ENCODE data around the gene ACOXL. TPM values are rescaled to one million over a fixed set of nuclear protein-coding genes. Genes with fewer than 3 reads are reported as not detected.

Gene ACOXL
- 0.23 TPM for total RNA-seq

GRCh38 chr2:110732422-110733413 lies at the start of gene ACOXL:
Gene ACOXL (plus strand): TSS chr2:110732573. CDS start chr2:110768390, 35,817 bp downstream.

GRCh38 chr2:111120253-111121027 lies 388.1 kb downstream of the ACOXL start, which contains the start of gene BCL2L11:
Gene BCL2L11 (plus strand): TSS chr2:111120914. CDS start chr2:111123746, 2,832 bp downstream.

Other genes with a start within 250 kb of the ACOXL start
- gene RGPD6, start 155.4 kb upstream of the ACOXL start, total RNA-seq: 112 TPM
- 12.9 TPM for gene BUB1, start 54.5 kb upstream of the ACOXL start, total RNA-seq

Measured in diencephalon (tissue), 1 donor.